Hepatocyte (in vitro differentiated cells): Measurements from ENCODE around the gene ARHGAP18. TPM values are rescaled to one million over a fixed set of nuclear protein-coding genes. Genes with fewer than 3 reads are reported as not detected.

ENCODE experiments used
- DNase-seq: peaks from one replicate; pipeline ENCODE4 v3.0.0-alpha.2; 2016; ENCODE audit warnings: low spot score
- H2AFZ ChIP-seq: fragments of 200-600 bp; sonication (generic); 2 replicates; pipeline ENCODE4 v1.6.0; 2016; ENCODE audit warnings: antibody characterized with exemption, mild to moderate bottlenecking
- H3K27ac ChIP-seq: fragments of 200-600 bp; sonication (generic); 2 replicates; pipeline ENCODE4 v1.5.1; 2016; ENCODE audit warnings: mild to moderate bottlenecking
- H3K27me3 ChIP-seq: fragments of 200-600 bp; sonication (generic); 2 replicates; pipeline ENCODE4 v1.6.1; 2016
- H3K36me3 ChIP-seq: fragments of 200-600 bp; sonication (generic); replicated peaks from 2 replicates; pipeline ENCODE4 v1.5.1; 2016; ENCODE audit warnings: low read depth; ENCODE audit not compliant: insufficient read depth
- H3K4me1 ChIP-seq: fragments of 200-600 bp; sonication (generic); 2 replicates; pipeline ENCODE4 v1.5.1; 2016; ENCODE audit warnings: mild to moderate bottlenecking, moderate library complexity; ENCODE audit not compliant: insufficient read depth
- H3K4me2 ChIP-seq: fragments of 200-600 bp; sonication (generic); 2 replicates; pipeline ENCODE4 v1.6.0; 2016
- H3K4me3 ChIP-seq: fragments of 200-600 bp; sonication (generic); 2 replicates; pipeline ENCODE4 v1.5.1; 2016; ENCODE audit warnings: mild to moderate bottlenecking
- H3K79me2 ChIP-seq: fragments of 200-600 bp; sonication (generic); 2 replicates; pipeline ENCODE4 v1.6.0; 2017; ENCODE audit warnings: mild to moderate bottlenecking
- H3K9me2 ChIP-seq: fragments of 200-600 bp; sonication (generic); replicated peaks from 2 replicates; pipeline ENCODE4 v1.6.0; 2017; ENCODE audit warnings: mild to moderate bottlenecking; ENCODE audit not compliant: insufficient read depth
- H3K9me3 ChIP-seq: fragments of 200-600 bp; sonication (generic); 2 replicates; pipeline ENCODE4 v1.5.1; 2016; ENCODE audit warnings: low read depth, mild to moderate bottlenecking
- H4K20me1 ChIP-seq: fragments of 200-600 bp; sonication (generic); 2 replicates; pipeline ENCODE4 v1.6.0; 2016; ENCODE audit warnings: mild to moderate bottlenecking; ENCODE audit not compliant: insufficient read depth, poor library complexity, severe bottlenecking
- EZH2 ChIP-seq: fragments of 200-600 bp; sonication (generic); IDR thresholded peaks from 2 replicates; pipeline ENCODE4 v1.6.1; 2016; ENCODE audit warnings: antibody characterized with exemption, mild to moderate bottlenecking, borderline replicate concordance
- EZH2phosphoT487 ChIP-seq: fragments of 200-600 bp; sonication (generic); IDR thresholded peaks from one replicate; pipeline ENCODE4 v1.6.1; 2018; ENCODE audit warnings: antibody characterized with exemption, mild to moderate bottlenecking, low read depth, moderate library complexity; ENCODE audit not compliant: unreplicated experiment, severe bottlenecking
- whole genome bisulfite sequencing: methylation state at CpG from one replicate; pipeline ENCODE4 v1.1.6; 2016; ENCODE audit warnings: low lambda C conversion rate; ENCODE audit errors: missing lambda C conversion rate; 5-methylcytosine and 5-hydroxymethylcytosine counted together
- polyA plus RNA-seq: library from polyadenylated mRNA; unstranded; fragments of >200 nt; fragmentation: Nextera tagmentation; extraction: Ambion mirVana; gene quantifications from 2 replicates; pipeline ENCODE4 v1.2.1, GENCODE V29; 2016
- total RNA-seq: library from RNA; depleted of rRNA; stranded (reverse); fragments of >200 nt; gene quantifications from 2 replicates; pipeline ENCODE4 v1.2.3, GENCODE V29; 2014
- TF ChIP-seq, protein P1 (sequence below): fragments of 200-600 bp; sonication (generic); IDR thresholded peaks from 2 replicates; pipeline ENCODE4 v1.5.1; 2016; ENCODE audit warnings: antibody characterized with exemption, mild to moderate bottlenecking; ENCODE audit not compliant: poor library complexity

The ARHGAP18 gene
- total and polyA plus RNA-seq, 2 experiments from 2014 or later: 14.7 to 34.8 TPM

DNA sequence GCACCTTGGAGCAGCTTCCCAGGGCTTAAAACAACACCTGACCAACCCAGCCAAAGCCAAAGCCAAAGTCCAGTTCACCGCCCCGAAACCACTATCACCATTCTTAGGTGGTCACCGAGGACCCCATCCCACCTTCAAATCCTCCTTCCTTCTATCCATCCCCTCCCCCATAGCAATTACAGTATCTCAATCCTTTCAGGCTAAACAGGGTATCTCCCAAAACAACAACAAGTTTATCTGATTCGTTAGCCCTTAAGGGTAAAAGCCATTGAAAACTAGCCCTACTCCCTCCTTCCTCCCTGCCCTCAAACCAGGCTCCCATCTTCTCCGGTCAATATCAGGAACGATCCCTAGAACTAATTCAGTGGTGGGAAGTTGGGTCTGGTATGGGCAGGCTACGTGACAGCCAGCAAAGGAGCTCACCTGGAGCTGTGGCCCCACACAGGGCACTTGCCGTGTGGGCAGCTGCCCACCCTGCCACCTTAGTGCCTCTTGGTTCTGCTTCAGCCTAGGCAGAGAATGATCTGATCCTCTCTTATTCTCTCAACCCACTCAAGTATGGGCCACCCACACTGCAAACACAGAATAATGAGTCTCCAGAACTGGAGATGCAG lies 2.0 kb downstream of the ARHGAP18 start:
- no peaks in the 10 kb centered on the region for H3K27me3 ChIP-seq
- H2AFZ ChIP-seq: no peak overlapping the region
- no peaks in the 10 kb centered on the region for H3K36me3 ChIP-seq
- peak overlapping the region; percentile 90 for H3K4me2 ChIP-seq
- no peaks in the 10 kb centered on the region for H3K9me2 ChIP-seq
- TF ChIP-seq EZH2phosphoT487: no peak
- TF ChIP-seq, protein P1, sequence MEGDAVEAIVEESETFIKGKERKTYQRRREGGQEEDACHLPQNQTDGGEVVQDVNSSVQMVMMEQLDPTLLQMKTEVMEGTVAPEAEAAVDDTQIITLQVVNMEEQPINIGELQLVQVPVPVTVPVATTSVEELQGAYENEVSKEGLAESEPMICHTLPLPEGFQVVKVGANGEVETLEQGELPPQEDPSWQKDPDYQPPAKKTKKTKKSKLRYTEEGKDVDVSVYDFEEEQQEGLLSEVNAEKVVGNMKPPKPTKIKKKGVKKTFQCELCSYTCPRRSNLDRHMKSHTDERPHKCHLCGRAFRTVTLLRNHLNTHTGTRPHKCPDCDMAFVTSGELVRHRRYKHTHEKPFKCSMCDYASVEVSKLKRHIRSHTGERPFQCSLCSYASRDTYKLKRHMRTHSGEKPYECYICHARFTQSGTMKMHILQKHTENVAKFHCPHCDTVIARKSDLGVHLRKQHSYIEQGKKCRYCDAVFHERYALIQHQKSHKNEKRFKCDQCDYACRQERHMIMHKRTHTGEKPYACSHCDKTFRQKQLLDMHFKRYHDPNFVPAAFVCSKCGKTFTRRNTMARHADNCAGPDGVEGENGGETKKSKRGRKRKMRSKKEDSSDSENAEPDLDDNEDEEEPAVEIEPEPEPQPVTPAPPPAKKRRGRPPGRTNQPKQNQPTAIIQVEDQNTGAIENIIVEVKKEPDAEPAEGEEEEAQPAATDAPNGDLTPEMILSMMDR: no peak
- TF ChIP-seq EZH2: no peak
- H3K9me3 ChIP-seq: no peaks in the 10 kb centered on the region
- H3K4me3 ChIP-seq: peak overlapping the region; percentile 65
- H3K4me1 ChIP-seq: no peaks in the 10 kb centered on the region
- H3K79me2 ChIP-seq: peaks cover 58% of the 10 kb centered on the region
- DNase-seq: no peak
- WGBS: 71% methylated on average over 8 of the region's 8 CpGs
- no peaks in the 10 kb centered on the region for H4K20me1 ChIP-seq
- peak overlapping the region; percentile 87 for H3K27ac ChIP-seq

DNA sequence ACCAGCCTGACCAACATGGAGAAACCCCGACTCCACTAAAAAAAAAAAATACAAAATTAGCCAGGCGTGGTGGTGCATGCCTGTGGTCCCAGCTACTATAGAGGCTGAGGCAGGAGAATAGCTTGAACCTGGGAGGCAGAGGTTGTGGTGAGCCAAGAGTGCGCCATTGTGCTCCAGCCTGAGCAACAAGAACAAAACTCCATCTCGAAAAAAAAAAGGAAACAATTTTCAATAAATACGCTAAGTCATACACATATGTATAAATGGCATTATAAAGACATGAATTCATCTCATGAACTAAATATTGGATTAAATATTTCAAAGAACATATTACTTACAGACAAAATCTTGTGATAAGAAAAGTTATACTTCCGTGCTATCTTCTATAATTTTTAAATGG lies 2.9 kb downstream of the ARHGAP18 start:
- Histone ChIP-seq H3K9me3 (no peaks in the 10 kb centered on the region), H3K79me2 (peaks cover 67% of the 10 kb centered on the region), H3K4me2 (peak overlapping the region; percentile 90), H3K9me2 (no peaks in the 10 kb centered on the region), H3K27me3 (no peaks in the 10 kb centered on the region), H3K4me3 (no peak overlapping the region), H3K4me1 (no peaks in the 10 kb centered on the region), H3K27ac (no peak overlapping the region), H2AFZ (no peak overlapping the region), H4K20me1 (no peaks in the 10 kb centered on the region), H3K36me3 (no peaks in the 10 kb centered on the region)
- 95% methylated on average over 6 of the region's 6 CpGs for WGBS
- DNase-seq: no peak
- no peak for TF ChIP-seq EZH2phosphoT487

DNA sequence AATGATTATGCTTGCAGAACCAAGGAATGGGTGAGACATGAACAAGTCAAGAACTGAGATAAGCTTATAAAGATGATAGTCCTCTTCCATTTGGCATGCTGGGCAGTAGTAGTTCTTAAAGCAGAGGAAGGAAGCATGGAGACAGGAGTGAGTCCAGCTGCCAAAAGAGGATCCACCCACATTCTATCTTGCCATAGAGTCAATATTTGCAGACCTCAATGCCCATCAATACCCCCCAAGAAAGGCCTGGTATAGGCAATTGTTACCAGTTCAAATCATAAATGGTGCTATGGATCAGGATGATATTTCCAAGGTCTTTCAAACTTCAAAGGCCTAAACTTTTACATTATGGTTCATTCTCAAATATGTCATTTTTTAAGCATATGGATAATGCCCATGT lies 4.8 kb downstream of the ARHGAP18 start:
- no peak for DNase-seq
- H3K36me3 ChIP-seq: no peaks in the 10 kb centered on the region
- no peak overlapping the region for H3K4me3 ChIP-seq
- H3K9me3 ChIP-seq: no peaks in the 10 kb centered on the region
- no peak overlapping the region for H3K27ac ChIP-seq
- H3K27me3 ChIP-seq: no peaks in the 10 kb centered on the region
- no peaks in the 10 kb centered on the region for H3K4me1 ChIP-seq
- peaks cover 85% of the 10 kb centered on the region for H3K79me2 ChIP-seq
- H2AFZ ChIP-seq: no peak overlapping the region
- H3K9me2 ChIP-seq: no peaks in the 10 kb centered on the region
- TF ChIP-seq EZH2: no peak
- TF ChIP-seq, protein P1: no peak
- TF ChIP-seq EZH2phosphoT487: no peak
- H3K4me2 ChIP-seq: no peak overlapping the region
- H4K20me1 ChIP-seq: no peaks in the 10 kb centered on the region

DNA sequence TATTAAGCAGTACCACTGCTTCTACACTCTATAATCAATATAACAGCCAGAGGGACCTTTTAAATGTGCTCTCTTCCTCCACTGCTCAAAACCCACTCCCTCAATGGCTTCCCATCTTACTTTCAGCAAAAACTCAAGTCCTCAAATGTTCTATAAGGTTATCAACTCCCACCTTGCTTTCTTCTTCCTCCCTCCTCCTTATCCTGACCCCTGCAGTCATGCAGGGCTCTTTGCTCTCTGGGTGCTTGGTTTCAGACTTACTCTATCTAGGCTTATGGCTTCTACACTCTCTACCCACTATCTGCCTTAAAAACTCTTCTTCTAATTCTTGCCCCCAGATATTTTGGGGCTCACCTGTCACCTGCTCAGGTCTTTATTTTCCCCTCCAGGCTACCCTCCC lies 5.3 kb downstream of the ARHGAP18 start:
- no peak overlapping the region for H3K27ac ChIP-seq
- H3K4me3 ChIP-seq: no peak overlapping the region
- no peak overlapping the region for H3K4me2 ChIP-seq
- TF ChIP-seq EZH2phosphoT487: no peak
- TF ChIP-seq, protein P1: no peak
- no peak for TF ChIP-seq EZH2
- no peaks in the 10 kb centered on the region for H4K20me1 ChIP-seq
- peaks cover 90% of the 10 kb centered on the region for H3K79me2 ChIP-seq
- H3K9me3 ChIP-seq: no peaks in the 10 kb centered on the region
- H2AFZ ChIP-seq: no peak overlapping the region
- H3K9me2 ChIP-seq: no peaks in the 10 kb centered on the region
- H3K36me3 ChIP-seq: no peaks in the 10 kb centered on the region
- H3K4me1 ChIP-seq: no peaks in the 10 kb centered on the region
- no peaks in the 10 kb centered on the region for H3K27me3 ChIP-seq
- DNase-seq: no peak
